Smooth muscle cell (in vitro differentiated cells): Measurements from ENCODE around the gene SNRPD2. TPM values are rescaled to one million over a fixed set of nuclear protein-coding genes. Genes with fewer than 3 reads are reported as not detected.
A peak's percentile ranks its signal among the peaks of the same experiment; 100 is the strongest.
"Not testable (repeated sequence)": the region's sequence is repeated elsewhere in the genome, so short reads cannot be mapped to it uniquely, and the experiment has no call there.

Source experiments
- DNase-seq: peaks from one replicate; lab custom pipeline; 2025; ENCODE audit not compliant: unreplicated experiment; lab: John Stamatoyannopoulos, UW
- H2AFZ ChIP-seq: fragments of 200-600 bp; sonication (generic); 2 replicates; pipeline ENCODE4 v1.6.0; 2016; ENCODE audit warnings: antibody characterized with exemption, low read depth, mild to moderate bottlenecking
- H3F3A ChIP-seq: fragments of 200-600 bp; sonication (generic); 2 replicates; pipeline ENCODE4 v1.6.0; 2017; ENCODE audit warnings: antibody characterized with exemption, low read depth
- H3K27ac ChIP-seq: fragments of 200-600 bp; sonication (generic); 2 replicates; pipeline ENCODE4 v1.5.1; 2016; ENCODE audit warnings: low read depth, mild to moderate bottlenecking
- H3K27me3 ChIP-seq: fragments of 200-600 bp; sonication (generic); 2 replicates; pipeline ENCODE4 v1.6.1; 2016; ENCODE audit warnings: low read depth, mild to moderate bottlenecking
- H3K36me3 ChIP-seq: fragments of 200-600 bp; sonication (generic); 2 replicates; pipeline ENCODE4 v1.5.1; 2016; ENCODE audit warnings: low read depth
- H3K4me1 ChIP-seq: fragments of 200-600 bp; sonication (generic); 2 replicates; pipeline ENCODE4 v1.5.1; 2016; ENCODE audit warnings: low read depth
- H3K4me2 ChIP-seq: fragments of 200-600 bp; sonication (generic); 2 replicates; pipeline ENCODE4 v1.6.0; 2016; ENCODE audit warnings: mild to moderate bottlenecking
- H3K4me3 ChIP-seq: fragments of 200-600 bp; sonication (generic); 2 replicates; pipeline ENCODE4 v1.5.1; 2016; ENCODE audit warnings: mild to moderate bottlenecking
- H3K79me2 ChIP-seq: fragments of 200-600 bp; sonication (generic); 2 replicates; pipeline ENCODE4 v1.6.0; 2016; ENCODE audit warnings: low read depth, mild to moderate bottlenecking
- H3K9ac ChIP-seq: fragments of 200-600 bp; sonication (generic); 2 replicates; pipeline ENCODE4 v1.6.0; 2016; ENCODE audit warnings: low read depth
- H3K9me3 ChIP-seq: fragments of 200-600 bp; sonication (generic); replicated peaks from 2 replicates; pipeline ENCODE4 v1.5.1; 2016; ENCODE audit warnings: low read depth
- H4K20me1 ChIP-seq: fragments of 200-600 bp; sonication (generic); 2 replicates; pipeline ENCODE4 v1.6.0; 2016; ENCODE audit warnings: low read depth
- WGBS: methylation state at CpG from one replicate; pipeline ENCODE4 v1.1.7; 2016; ENCODE audit warnings: low lambda C conversion rate; 5-methylcytosine and 5-hydroxymethylcytosine counted together
- polyA plus RNA-seq: library from polyadenylated mRNA; unstranded; fragments of >200 nt; fragmentation: Nextera tagmentation; extraction: Ambion mirVana; gene quantifications from 2 replicates; pipeline ENCODE4 v1.2.1, GENCODE V29; 2016
- total RNA-seq: library from RNA; depleted of rRNA; stranded (reverse); fragments of >200 nt; gene quantifications from 2 replicates; pipeline ENCODE4 v1.2.3, GENCODE V29; 2014
- TF ChIP-seq, protein P1 (sequence below): fragments of 200-600 bp; sonication (generic); IDR thresholded peaks from 2 replicates; pipeline ENCODE4 v1.5.1; 2017; ENCODE audit warnings: borderline replicate concordance, mild to moderate bottlenecking, antibody characterized with exemption; ENCODE audit not compliant: insufficient read depth, poor library complexity, severe bottlenecking

Gene SNRPD2
- total and polyA plus RNA-seq, 2 experiments from 2014 or later: 234 to 690 TPM

DNA sequence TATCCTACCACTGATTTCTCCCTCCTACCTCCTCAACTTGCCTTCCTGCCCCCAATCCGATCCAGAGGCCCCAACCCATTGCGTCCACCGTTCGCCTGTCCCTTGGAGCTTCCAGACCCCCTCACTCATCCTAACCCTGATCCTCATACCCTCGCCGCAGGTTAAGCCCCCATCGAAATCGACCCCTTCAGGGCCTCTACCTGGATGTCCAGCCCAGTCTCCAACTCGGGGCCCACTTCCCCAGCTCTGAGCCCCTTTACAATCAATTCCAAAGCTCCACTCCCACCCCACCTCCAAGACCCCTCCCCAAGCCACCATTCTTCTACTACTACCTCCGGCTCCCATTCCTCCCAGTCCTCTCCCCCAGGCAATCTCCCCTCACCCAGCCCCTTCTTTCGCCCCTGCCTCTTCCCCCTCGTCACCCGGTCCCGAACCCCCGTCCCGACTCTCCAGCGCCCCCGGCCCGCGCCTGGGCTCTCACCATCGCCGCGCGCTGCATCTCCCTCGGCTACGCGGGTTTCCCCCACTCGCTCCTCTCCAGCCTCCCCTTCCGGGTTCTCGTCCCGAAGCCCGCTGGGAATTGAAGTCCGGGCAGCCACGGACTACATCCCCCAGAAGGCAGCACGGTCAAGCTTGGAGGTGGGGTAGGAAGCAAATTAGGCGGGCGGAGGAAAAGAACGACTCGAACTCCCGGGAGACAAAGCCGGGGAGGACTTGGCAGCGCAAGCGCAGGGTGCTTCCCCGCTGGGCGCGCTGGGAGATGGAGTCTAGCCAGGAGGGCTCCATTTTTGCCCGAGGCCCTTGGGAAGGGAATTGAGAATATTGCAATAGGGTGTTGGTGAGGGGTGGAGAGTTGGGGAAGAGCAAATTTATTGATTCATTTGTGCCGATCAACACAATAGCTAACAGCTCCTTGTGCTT is 38.9 kb upstream of the SNRPD2 start, which contains the start of gene FBXO46:
FBXO46 (minus strand) TSS at position 529 of the 921 bp plus-strand sequence. CDS start 17,401 bp downstream, outside the sequence.
- 2% methylated on average over 35 of the region's 48 CpGs for WGBS
- H3K4me3 ChIP-seq: peak within 1 kb of the TSS; percentile 66
- peaks cover 49% of the 10 kb centered on the region for H3K79me2 ChIP-seq
- TF ChIP-seq, protein P1, sequence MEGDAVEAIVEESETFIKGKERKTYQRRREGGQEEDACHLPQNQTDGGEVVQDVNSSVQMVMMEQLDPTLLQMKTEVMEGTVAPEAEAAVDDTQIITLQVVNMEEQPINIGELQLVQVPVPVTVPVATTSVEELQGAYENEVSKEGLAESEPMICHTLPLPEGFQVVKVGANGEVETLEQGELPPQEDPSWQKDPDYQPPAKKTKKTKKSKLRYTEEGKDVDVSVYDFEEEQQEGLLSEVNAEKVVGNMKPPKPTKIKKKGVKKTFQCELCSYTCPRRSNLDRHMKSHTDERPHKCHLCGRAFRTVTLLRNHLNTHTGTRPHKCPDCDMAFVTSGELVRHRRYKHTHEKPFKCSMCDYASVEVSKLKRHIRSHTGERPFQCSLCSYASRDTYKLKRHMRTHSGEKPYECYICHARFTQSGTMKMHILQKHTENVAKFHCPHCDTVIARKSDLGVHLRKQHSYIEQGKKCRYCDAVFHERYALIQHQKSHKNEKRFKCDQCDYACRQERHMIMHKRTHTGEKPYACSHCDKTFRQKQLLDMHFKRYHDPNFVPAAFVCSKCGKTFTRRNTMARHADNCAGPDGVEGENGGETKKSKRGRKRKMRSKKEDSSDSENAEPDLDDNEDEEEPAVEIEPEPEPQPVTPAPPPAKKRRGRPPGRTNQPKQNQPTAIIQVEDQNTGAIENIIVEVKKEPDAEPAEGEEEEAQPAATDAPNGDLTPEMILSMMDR: peak; percentile 8
- H3K36me3 ChIP-seq: no peaks in the 10 kb centered on the region
- peaks cover 4% of the 10 kb centered on the region for H3K4me1 ChIP-seq
- H3K27me3 ChIP-seq: no peaks in the 10 kb centered on the region
- H3K9me3 ChIP-seq: no peaks in the 10 kb centered on the region
- peaks cover 32% of the 10 kb centered on the region for H4K20me1 ChIP-seq
- peak; percentile 83 for DNase-seq
- peak within 1 kb of the TSS; percentile 89 for H3K4me2 ChIP-seq
- H3F3A ChIP-seq: no peaks in the 10 kb centered on the region
- H3K9ac ChIP-seq: peak within 1 kb of the TSS; percentile 74
- peak within 1 kb of the TSS; percentile 23 for H2AFZ ChIP-seq
- no peak within 1 kb of the TSS for H3K27ac ChIP-seq

DNA sequence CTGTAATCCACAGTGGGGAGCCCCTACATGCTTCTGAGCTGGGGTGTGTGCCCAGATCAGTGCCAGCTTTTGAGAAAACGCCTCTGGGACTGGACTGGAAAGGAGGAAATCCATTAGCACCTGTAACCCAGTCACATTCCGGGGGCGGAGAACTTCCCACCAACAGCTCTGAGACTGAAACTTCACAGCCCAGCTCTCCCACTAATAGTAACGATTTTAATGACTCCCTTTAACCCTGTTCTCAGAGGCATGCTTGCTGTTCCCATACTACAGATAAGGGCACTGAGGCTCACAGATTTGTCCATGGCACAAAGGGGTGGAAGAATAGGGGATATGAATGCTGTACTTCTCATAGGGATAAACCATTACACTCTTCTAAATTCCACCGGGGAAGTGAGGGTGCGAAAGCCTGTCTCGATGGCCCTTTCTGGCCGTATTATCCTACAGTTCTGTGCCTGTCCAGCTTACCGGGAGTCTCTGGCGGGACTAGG is 38.1 kb upstream of the SNRPD2 start:
- H3K9ac ChIP-seq: peak overlapping the region; percentile 74
- H3K4me2 ChIP-seq: peak overlapping the region; percentile 89
- TF ChIP-seq, protein P1: no peak
- peaks cover 4% of the 10 kb centered on the region for H3K4me1 ChIP-seq
- no peak overlapping the region for H3K27ac ChIP-seq
- peaks cover 1% of the 10 kb centered on the region for H3F3A ChIP-seq
- WGBS: 11% methylated on average over 10 of the region's 10 CpGs
- no peak for DNase-seq
- peaks cover 57% of the 10 kb centered on the region for H3K79me2 ChIP-seq
- no peaks in the 10 kb centered on the region for H3K9me3 ChIP-seq
- peak overlapping the region; percentile 66 for H3K4me3 ChIP-seq
- no peaks in the 10 kb centered on the region for H3K36me3 ChIP-seq
- H3K27me3 ChIP-seq: no peaks in the 10 kb centered on the region
- no peak overlapping the region for H2AFZ ChIP-seq
- H4K20me1 ChIP-seq: peaks cover 39% of the 10 kb centered on the region

DNA sequence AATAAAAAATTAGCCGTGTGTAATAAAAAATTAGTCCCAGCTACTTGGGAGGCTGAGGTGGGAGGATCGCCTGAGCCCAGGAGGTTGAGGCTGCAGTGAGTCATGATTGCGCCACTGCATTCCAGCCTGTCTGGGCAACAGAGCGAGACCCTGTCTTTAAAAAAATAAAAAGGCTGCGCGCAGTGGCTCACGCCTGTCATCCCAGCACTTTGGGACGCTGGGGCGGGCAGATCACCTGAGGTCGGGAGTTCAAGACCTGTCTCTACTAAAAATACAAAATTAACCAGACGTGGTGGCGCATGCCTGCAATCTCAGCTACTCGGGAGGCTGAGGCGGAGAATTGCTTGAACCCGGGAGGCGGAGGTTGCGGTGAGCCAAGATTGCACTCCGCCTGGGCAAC is 36.9 kb upstream of the SNRPD2 start:
- not testable (repeated sequence) for H3K36me3 ChIP-seq, H3K9ac ChIP-seq, H3K4me2 ChIP-seq, DNase-seq, H3K27me3 ChIP-seq, H2AFZ ChIP-seq, H3K4me1 ChIP-seq, H3K9me3 ChIP-seq, H3K4me3 ChIP-seq, H3K27ac ChIP-seq
- Histone ChIP-seq H4K20me1 (peaks cover 47% of the 10 kb centered on the region), H3F3A (peaks cover 11% of the 10 kb centered on the region), H3K79me2 (peaks cover 67% of the 10 kb centered on the region)
- 95% methylated on average over 18 of the region's 18 CpGs for WGBS

DNA sequence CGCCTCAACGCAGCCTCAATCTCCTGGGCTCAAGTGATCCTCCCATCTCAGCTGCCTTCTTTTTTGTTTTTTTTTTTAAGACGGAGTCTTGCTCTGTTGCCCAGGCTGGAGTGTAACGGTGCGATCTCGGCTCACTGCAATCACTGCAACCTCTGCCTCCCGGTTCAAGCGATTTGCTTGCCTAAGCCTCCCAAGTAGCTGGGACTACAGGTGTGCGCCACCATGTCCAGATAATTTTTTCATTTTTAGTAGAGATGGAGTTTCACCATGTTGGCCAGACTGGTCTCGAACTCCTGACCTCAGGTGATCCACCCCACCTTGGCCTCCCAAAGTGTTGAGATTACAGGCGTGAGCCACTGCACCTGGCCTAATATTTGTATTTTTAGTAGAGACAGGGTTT is 28.3 kb upstream of the SNRPD2 start:
- not testable (repeated sequence) for H3K4me2 ChIP-seq, H3K27ac ChIP-seq
- 98% methylated on average over 11 of the region's 11 CpGs for WGBS

More for the DNA sequence above, 28.3 kb upstream of the SNRPD2 start:
- H4K20me1 ChIP-seq: peaks cover 21% of the 10 kb centered on the region
- peaks cover 48% of the 10 kb centered on the region for H3K79me2 ChIP-seq
- DNase-seq, H3K27me3 ChIP-seq, H2AFZ ChIP-seq, H3K4me3 ChIP-seq, H3K9me3 ChIP-seq, H3K9ac ChIP-seq, H3K36me3 ChIP-seq, H3K4me1 ChIP-seq: not testable (repeated sequence)
- peaks cover 20% of the 10 kb centered on the region for H3F3A ChIP-seq
